Mesothelial cell of epicardium (in vitro differentiated cells): ENCODE measurements around the gene TRIM29. TPM values are rescaled to one million over a fixed set of nuclear protein-coding genes. Genes with fewer than 3 reads are reported as not detected.
A peak's percentile ranks its signal among the peaks of the same experiment; 100 is the strongest.

Experiments
- DNase-seq, 2 experiments: peaks; one replicate each; pipeline ENCODE4 v3.0.0; 2021; ENCODE audit warnings: low spot score in 2 of 2; ENCODE audit not compliant: unreplicated experiment in 2 of 2
- H3K27ac Mint-ChIP-seq: 2 replicates; pipeline ENCODE4 v1.8.0; 2021; ENCODE audit warnings: mixed read lengths
- H3K27me3 Mint-ChIP-seq: 2 replicates; pipeline ENCODE4 v1.8.0; 2021; ENCODE audit warnings: low read depth, mixed read lengths
- H3K36me3 Mint-ChIP-seq: 2 replicates; pipeline ENCODE4 v1.8.0; 2021; ENCODE audit warnings: mixed read lengths
- H3K4me1 Mint-ChIP-seq: 2 replicates; pipeline ENCODE4 v1.8.0; 2021; ENCODE audit warnings: mixed read lengths
- H3K4me3 Mint-ChIP-seq: 2 replicates; pipeline ENCODE4 v1.8.0; 2021; ENCODE audit warnings: mild to moderate bottlenecking, moderate library complexity, mixed read lengths
- H3K9me3 Mint-ChIP-seq: 2 replicates; pipeline ENCODE4 v1.8.0; 2021; ENCODE audit warnings: mixed read lengths
- CTCF ChIP-seq: fragments of 200-600 bp; sonication (generic); IDR thresholded peaks from one replicate; pipeline ENCODE4 v1.5.0; 2021; ENCODE audit warnings: antibody characterized with exemption; ENCODE audit not compliant: unreplicated experiment
- total RNA-seq: library from RNA; stranded (reverse); gene quantifications from 3 replicates; pipeline ENCODE4 v1.2.1, GENCODE V29; 2021

Gene TRIM29
- total RNA-seq, 1 donor from 2014 or later, result 7.9 TPM

GRCh38 chr11:120168108-120168959 is 30.4 kb upstream of the TRIM29 start:
- H3K36me3 Mint-ChIP-seq, result no peaks in the 10 kb centered on the region
- H3K27ac Mint-ChIP-seq, result peak overlapping the region; percentile 21
- peaks cover 15% of the 10 kb centered on the region for H3K9me3 Mint-ChIP-seq
- peaks cover 62% of the 10 kb centered on the region for H3K27me3 Mint-ChIP-seq
- peak in 1 of 2 experiments; percentile 36 for DNase-seq
- no peak for TF ChIP-seq CTCF
- peak overlapping the region; percentile 71 for H3K4me3 Mint-ChIP-seq
- peaks cover 12% of the 10 kb centered on the region for H3K4me1 Mint-ChIP-seq

GRCh38 chr11:120167659-120168058 is 29.7 kb upstream of the TRIM29 start:
- DNase-seq, result peak in 1 of 2 experiments; percentile 34
- Mint-ChIP-seq H3K4me3 (no peak overlapping the region), H3K9me3 (peaks cover 15% of the 10 kb centered on the region), H3K36me3 (no peaks in the 10 kb centered on the region), H3K27ac (no peak overlapping the region), H3K27me3 (peaks cover 58% of the 10 kb centered on the region), H3K4me1 (peaks cover 7% of the 10 kb centered on the region)
- no peak for TF ChIP-seq CTCF

- TF ChIP-seq CTCF, result no peak
- Mint-ChIP-seq H3K9me3 (peaks cover 31% of the 10 kb centered on the region), H3K4me3 (no peak overlapping the region), H3K36me3 (no peaks in the 10 kb centered on the region), H3K4me1 (no peaks in the 10 kb centered on the region), H3K27ac (no peak overlapping the region), H3K27me3 (peaks cover 20% of the 10 kb centered on the region)
- no peak for DNase-seq
Observed at GRCh38 chr11:120160436-120160835, 22.5 kb upstream of the TRIM29 start.

- Mint-ChIP-seq H3K27me3 (peaks cover 38% of the 10 kb centered on the region), H3K4me1 (no peaks in the 10 kb centered on the region), H3K4me3 (no peak overlapping the region), H3K9me3 (peaks cover 31% of the 10 kb centered on the region), H3K36me3 (no peaks in the 10 kb centered on the region), H3K27ac (no peak overlapping the region)
- no peak for TF ChIP-seq CTCF
- no peak for DNase-seq
Observed at GRCh38 chr11:120153221-120153620, 15.3 kb upstream of the TRIM29 start.

GRCh38 chr11:120151536-120151935 is 13.6 kb upstream of the TRIM29 start:
- no peak overlapping the region for H3K4me3 Mint-ChIP-seq
- H3K27me3 Mint-ChIP-seq, result peaks cover 52% of the 10 kb centered on the region
- no peaks in the 10 kb centered on the region for H3K36me3 Mint-ChIP-seq
- peaks cover 23% of the 10 kb centered on the region for H3K9me3 Mint-ChIP-seq
- no peaks in the 10 kb centered on the region for H3K4me1 Mint-ChIP-seq
- DNase-seq, result no peak
- no peak overlapping the region for H3K27ac Mint-ChIP-seq
- TF ChIP-seq CTCF, result no peak
